Measurements from ENCODE around the gene BAMBI.

Gene BAMBI

GRCh38 chr10:28709001-28709710, 31.8 kb downstream of the BAMBI start:
- no peak for DNase-seq

- no peak for DNase-seq
These were observed 33.0 kb downstream of the BAMBI start for GRCh38 chr10:28710202-28710886.

DNA sequence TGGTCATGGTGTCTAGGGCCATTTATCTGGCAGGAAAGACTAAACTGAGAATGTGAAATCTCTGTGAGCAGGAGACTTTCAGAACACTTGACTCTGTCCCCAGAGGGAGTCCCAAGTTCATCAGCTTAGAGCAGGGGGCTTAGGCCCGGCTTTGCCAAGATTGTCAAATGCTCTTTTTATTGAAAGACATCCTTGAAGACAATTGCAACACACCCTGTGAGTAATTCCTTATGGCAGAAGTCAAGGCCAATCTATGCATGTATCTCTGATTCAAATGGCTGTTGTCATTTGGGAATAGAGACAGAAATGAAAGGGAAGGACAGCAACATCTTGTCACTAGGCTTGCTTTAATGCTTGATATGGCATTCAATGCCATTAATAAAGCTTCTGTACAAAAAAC, 33.7 kb downstream of the BAMBI start:
- DNase-seq = no peak

GRCh38 chr10:28711776-28712175, 34.5 kb downstream of the BAMBI start:
- DNase-seq = no peak

- no peak for DNase-seq
These were observed 36.5 kb downstream of the BAMBI start for GRCh38 chr10:28713626-28714352.

GRCh38 chr10:28714401-28715053, 37.2 kb downstream of the BAMBI start:
- DNase-seq = no peak

GRCh38 chr10:28715246-28715645, 37.9 kb downstream of the BAMBI start:
- DNase-seq = no peak

DNA sequence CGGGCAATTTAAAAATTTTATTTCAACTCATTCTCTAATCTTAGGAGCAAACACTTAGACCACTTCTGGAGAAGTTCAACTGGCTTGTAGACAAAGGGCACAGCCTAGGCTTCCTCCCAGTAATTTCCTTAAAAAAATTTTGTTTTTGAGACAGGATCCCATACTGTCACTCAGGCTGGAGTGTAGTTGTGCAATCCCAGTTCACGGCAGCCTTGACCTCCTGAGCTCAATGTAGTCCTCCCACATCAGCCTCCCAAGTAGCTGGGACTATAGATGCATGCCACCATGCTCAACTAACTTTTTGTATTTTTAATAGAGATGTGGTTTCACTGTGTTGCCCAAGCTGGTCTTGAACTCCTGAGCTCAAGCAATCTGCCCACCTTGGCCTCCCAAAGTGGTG, 38.4 kb downstream of the BAMBI start:
- DNase-seq = no peak

DNA sequence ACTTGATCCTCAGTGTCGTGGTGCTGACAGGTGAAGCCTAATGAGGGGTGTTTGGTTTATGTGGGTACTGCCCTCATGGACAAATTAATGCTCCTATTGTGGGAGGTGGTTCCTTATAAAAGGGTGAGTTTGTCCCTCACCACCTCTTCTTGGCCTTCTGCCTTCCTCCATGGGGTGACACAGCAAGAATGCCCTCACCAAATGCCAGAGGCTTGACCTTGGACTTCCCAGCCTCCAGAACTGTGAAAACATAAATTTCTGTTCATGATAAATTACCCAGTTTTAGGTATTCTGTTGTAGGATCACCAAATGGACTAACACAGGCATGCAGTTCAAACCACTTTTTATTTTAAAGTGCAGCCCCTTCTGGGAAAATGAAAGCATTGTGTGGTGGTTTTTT, 39.4 kb downstream of the BAMBI start:
- DNase-seq = no peak

DNA sequence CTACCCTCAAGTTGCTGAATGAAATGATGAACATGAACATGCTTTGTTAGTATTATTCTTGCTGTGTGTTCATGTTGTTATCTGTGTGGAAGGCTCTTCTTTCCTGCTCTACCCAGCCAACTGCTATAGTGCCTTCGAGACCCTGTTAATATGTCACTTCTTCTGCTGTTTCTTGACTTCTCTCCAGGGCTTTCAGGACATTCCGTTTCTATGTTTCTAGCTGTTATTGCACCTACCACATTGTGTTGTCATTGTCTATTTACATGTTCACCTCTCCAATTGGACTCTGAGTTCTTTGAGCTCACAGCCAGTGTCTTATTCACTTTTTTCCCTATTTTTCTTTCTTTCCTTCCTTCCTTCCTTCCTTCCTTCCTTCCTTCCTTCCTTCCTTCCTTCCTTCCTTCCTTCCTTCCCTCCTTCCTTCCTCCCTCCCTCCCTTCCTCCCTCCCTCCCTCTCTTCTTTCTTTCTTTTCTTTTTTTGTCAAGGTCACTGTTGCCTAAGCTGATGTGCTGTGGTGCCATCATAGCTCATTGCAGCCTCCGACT, 40.4 kb downstream of the BAMBI start:
- no peak for DNase-seq

- DNase-seq = no peak
These were observed 42.6 kb downstream of the BAMBI start for GRCh38 chr10:28719789-28720436.

DNA sequence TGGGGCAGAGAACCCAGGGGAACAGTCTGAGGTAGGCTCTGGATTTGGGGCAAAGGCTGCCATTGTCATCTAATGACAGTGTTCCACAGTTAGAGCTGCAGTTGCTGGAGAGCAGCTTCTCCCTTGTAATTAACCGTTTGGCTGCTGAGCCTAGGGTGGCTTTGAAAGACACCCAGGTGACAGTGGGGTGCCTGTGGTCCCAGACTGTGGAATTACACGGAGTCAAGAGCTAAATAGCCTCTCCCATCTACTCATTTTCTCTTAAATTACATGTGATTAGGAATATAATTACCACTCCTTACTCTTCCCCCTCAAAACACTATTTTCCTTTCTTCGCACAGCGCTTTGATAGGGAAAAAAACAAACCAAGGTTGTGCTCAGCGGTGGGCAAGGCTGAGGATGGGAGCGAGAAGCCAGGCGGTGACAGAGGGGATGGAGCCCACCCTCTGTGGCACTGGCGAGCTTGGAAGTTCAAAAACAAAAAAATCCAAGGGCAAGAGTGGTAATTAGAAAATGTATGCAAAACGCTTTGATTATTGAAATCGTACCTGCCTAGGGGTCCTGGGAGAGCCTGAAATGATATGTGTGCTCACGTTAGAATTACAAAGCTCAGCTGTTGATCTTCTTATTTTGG, 44.1 kb downstream of the BAMBI start:
- peak; percentile 41 for DNase-seq

DNA sequence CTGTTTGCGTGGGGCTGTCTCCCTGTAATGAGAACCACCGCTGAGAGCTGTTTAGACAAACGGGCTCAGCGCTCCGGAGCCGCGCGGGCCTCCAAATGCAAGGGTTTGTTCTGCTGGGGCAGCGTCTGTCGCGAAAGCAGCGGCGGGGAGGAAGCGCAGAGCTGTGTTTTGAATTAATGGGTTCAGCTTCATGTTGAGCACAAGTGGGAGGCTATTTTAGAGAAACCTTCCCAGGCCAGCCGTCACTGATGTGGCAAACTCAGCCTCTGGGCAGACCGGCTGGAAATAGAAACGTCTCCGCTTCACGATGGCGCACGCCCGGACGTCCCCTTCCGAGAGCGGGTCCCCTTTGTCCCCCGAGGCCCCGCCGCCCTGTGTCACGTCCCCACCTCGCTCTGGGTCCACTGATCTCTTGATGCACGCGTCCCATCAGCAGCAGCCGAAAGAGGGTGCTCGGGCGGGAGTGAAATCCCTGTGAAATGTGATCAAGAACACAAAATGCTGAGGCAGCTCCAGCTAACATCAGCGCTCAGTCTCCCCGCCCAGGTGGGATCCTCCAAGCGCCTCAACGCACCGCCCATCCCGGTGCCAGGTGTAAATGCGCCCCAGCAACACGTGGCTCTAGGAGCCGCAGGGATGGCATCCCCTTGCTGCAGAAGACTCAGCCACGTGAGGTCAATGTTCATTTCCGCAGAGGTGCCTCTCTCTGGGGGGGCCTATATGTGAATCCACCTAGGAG, 44.9 kb downstream of the BAMBI start:
- peak; percentile 92 for DNase-seq

GRCh38 chr10:28728366-28728765, 51.0 kb downstream of the BAMBI start:
- DNase-seq = peak; percentile 27

GRCh38 chr10:28730031-28730778, 52.9 kb downstream of the BAMBI start:
- no peak for DNase-seq

DNA sequence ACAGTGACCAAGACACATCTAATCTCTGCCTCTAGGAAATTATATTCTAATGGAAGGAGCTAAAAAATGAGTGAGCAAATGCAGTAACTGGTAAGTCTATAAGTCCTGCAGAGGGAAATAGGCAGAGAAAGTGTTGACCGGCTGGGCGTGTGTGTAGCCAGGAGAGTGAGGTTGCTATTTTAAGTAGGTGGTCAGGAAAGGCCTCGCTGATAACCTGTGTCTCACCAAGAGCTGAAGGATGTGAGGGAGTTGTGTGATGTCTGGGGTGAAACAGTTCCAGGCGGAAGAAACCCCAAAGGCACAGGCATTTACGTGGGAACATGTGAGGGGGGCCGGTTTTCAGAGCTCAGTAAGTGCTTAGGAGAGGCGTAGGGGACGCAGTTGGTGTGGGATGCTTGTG, 54.8 kb downstream of the BAMBI start:
- no peak for DNase-seq
